A549 (cell line): Measurements from ENCODE around the gene CEP19. TPM values are rescaled to one million over a fixed set of nuclear protein-coding genes. Genes with fewer than 3 reads are reported as not detected.

Source experiments
- ATAC-seq, 2 experiments: fragments of 200-7000 bp in 1 of 2; fragments of >200 bp in 1 of 2; cut with Nextera tagmentation in 1 of 2; cut with Tn5 transposase in 1 of 2; 3 replicates each; pipeline versions ENCODE4 v1.8.0 to v1.9.1; 2018 to 2020; ENCODE audit warnings: mild to moderate bottlenecking in 1 of 2, moderate library complexity in 1 of 2
- CTCF ChIA-PET: fragments of 300-600 bp; sonication (Branson Sonifier 250); formaldehyde crosslinking; extraction: SDS; loops from one replicate; lab custom pipeline; 2021; ENCODE audit warnings: antibody characterized with exemption, inconsistent platforms; lab: Yijun Ruan, JAX
- POLR2A ChIA-PET: fragments of 350-600 bp; formaldehyde crosslinking; extraction: SDS; loops from one replicate; lab custom pipeline; 2021; ENCODE audit warnings: antibody characterized with exemption, inconsistent platforms; lab: Yijun Ruan, JAX
- DNase-seq, 2 experiments: peaks; one replicate each; pipeline versions ENCODE4 v3.0.0 to v3.0.0-alpha.2; 2011 to 2016; ENCODE audit warnings: low read depth in 1 of 2, low spot score in 1 of 2
- FAIRE-seq: peaks from 2 replicates; lab custom pipeline; 2011; peaks lifted over from hg19 to GRCh38; lab: Jason Lieb, UNC
- H3K27ac ChIP-seq, 2 experiments: fragments of >200 bp; sonication (Bioruptor Twin); formaldehyde crosslinking; 3 replicates each; pipeline ENCODE4 v1.5.1; 2016 to 2017
- H3K4me1 ChIP-seq: fragments of >200 bp; sonication (Bioruptor Twin); formaldehyde crosslinking; 3 replicates; pipeline ENCODE4 v1.6.1; 2016
- H3K4me2 ChIP-seq: fragments of >200 bp; sonication (Bioruptor Twin); formaldehyde crosslinking; 3 replicates; pipeline ENCODE4 v1.6.1; 2016
- H3K4me3 ChIP-seq: fragments of >200 bp; sonication (Bioruptor Twin); formaldehyde crosslinking; 3 replicates; pipeline ENCODE4 v1.5.1; 2016
- H3K9me3 ChIP-seq: fragments of >200 bp; sonication (Bioruptor Twin); formaldehyde crosslinking; 3 replicates; pipeline ENCODE4 v1.6.1; 2016
- ATOH8 ChIP-seq: fragments of 250-450 bp; sonication (Bioruptor Pico); IDR thresholded peaks from 2 replicates; pipeline ENCODE4 v1.5.0; 2020; ENCODE audit warnings: low read depth, mild to moderate bottlenecking, moderate library complexity
- BHLHE40 ChIP-seq: IDR thresholded peaks from 2 replicates; pipeline ENCODE4 v1.6.1; 2012; ENCODE audit warnings: low read depth, low read length, inconsistent platforms
- CBX8 ChIP-seq: fragments of 200-600 bp; sonication (generic); IDR thresholded peaks from 2 replicates; pipeline ENCODE4 v1.6.1; 2016
- EHMT2 ChIP-seq: fragments of 200-600 bp; sonication (generic); IDR thresholded peaks from 2 replicates; pipeline ENCODE4 v1.6.1; 2016; ENCODE audit warnings: antibody characterized with exemption, low read depth, mild to moderate bottlenecking, moderate library complexity
- ELK1 ChIP-seq: fragments of 150-350 bp; IDR thresholded peaks from 2 replicates; pipeline ENCODE4 v1.6.1; 2014; ENCODE audit warnings: low read depth, mild to moderate bottlenecking, low read length
- EP300 ChIP-seq, 2 experiments: fragments of >200 bp; sonication (Bioruptor Twin); formaldehyde crosslinking; IDR thresholded peaks; 2 replicates in 1 of 2; 3 replicates in 1 of 2; pipeline ENCODE4 v1.6.1; 2016 to 2017
- ESRRA ChIP-seq: fragments of 150-350 bp; IDR thresholded peaks from 2 replicates; pipeline ENCODE4 v1.6.1; 2014; ENCODE audit warnings: mild to moderate bottlenecking, low read length, borderline replicate concordance
- FOSL2 ChIP-seq, 2 experiments: fragments of 450-650 bp in 1 of 2; fragments of >200 bp in 1 of 2; sonication (Bioruptor Twin) in 1 of 2; formaldehyde crosslinking; IDR thresholded peaks; 2 replicates each; pipeline versions ENCODE4 v1.5.0 to v1.6.1; 2016 to 2020; ENCODE audit warnings: mild to moderate bottlenecking in 1 of 2, moderate library complexity in 1 of 2
- FOXS1 ChIP-seq: fragments of 250-450 bp; sonication (Bioruptor Pico); IDR thresholded peaks from 2 replicates; pipeline ENCODE4 v1.5.0; 2020; ENCODE audit warnings: mild to moderate bottlenecking, moderate library complexity
- HES2 ChIP-seq: fragments of >200 bp; sonication (Bioruptor Twin); formaldehyde crosslinking; IDR thresholded peaks from 2 replicates; pipeline ENCODE4 v1.6.1; 2016
- HOXB13 ChIP-seq: fragments of 250-450 bp; sonication (Bioruptor Pico); IDR thresholded peaks from 2 replicates; pipeline ENCODE4 v1.5.0; 2020; ENCODE audit warnings: low read depth, mild to moderate bottlenecking, moderate library complexity
- HOXB5 ChIP-seq: fragments of 250-450 bp; sonication (Bioruptor Pico); IDR thresholded peaks from 2 replicates; pipeline ENCODE4 v1.5.0; 2020; ENCODE audit warnings: mild to moderate bottlenecking, moderate library complexity
- JUNB ChIP-seq: fragments of >200 bp; sonication (Bioruptor Twin); formaldehyde crosslinking; IDR thresholded peaks from 2 replicates; pipeline ENCODE4 v1.6.1; 2016
- KDM5A ChIP-seq: fragments of 200-600 bp; sonication (generic); IDR thresholded peaks from 2 replicates; pipeline ENCODE4 v1.6.1; 2016; ENCODE audit warnings: antibody characterized with exemption, mild to moderate bottlenecking
- MAZ ChIP-seq: fragments of 150-350 bp; IDR thresholded peaks from 2 replicates; pipeline ENCODE4 v1.6.1; 2014; ENCODE audit warnings: antibody characterized with exemption, low read depth, low read length, borderline replicate concordance
- NPAS2 ChIP-seq: fragments of 250-450 bp; sonication (Bioruptor Pico); IDR thresholded peaks from 2 replicates; pipeline ENCODE4 v1.8.0; 2022; ENCODE audit warnings: mild to moderate bottlenecking, moderate library complexity, borderline replicate concordance
- NR3C1 ChIP-seq: fragments of >200 bp; sonication (Bioruptor Twin); formaldehyde crosslinking; IDR thresholded peaks from 3 replicates; pipeline ENCODE4 v1.6.1; 2017
- POLR2A ChIP-seq: IDR thresholded peaks from 2 replicates; pipeline ENCODE4 v1.6.1; 2012; ENCODE audit warnings: mild to moderate bottlenecking, low read length
- RCOR1 ChIP-seq: fragments of 150-350 bp; IDR thresholded peaks from 2 replicates; pipeline ENCODE4 v1.6.1; 2014; ENCODE audit warnings: antibody characterized with exemption, low read length, low read depth
- REST ChIP-seq: fragments of 200-600 bp; sonication (generic); IDR thresholded peaks from 2 replicates; pipeline ENCODE4 v1.6.1; 2016; ENCODE audit warnings: antibody characterized with exemption, mild to moderate bottlenecking, moderate library complexity
- RFX5 ChIP-seq: fragments of 450-650 bp; IDR thresholded peaks from 2 replicates; pipeline ENCODE4 v1.7.1; 2014; ENCODE audit warnings: antibody characterized with exemption, mild to moderate bottlenecking, moderate library complexity
- SMC3 ChIP-seq: fragments of >200 bp; sonication (Bioruptor Twin); formaldehyde crosslinking; IDR thresholded peaks from 3 replicates; pipeline ENCODE4 v1.6.1; 2018; ENCODE audit warnings: inconsistent platforms
- TFCP2L1 ChIP-seq: fragments of 250-450 bp; sonication (Bioruptor Pico); IDR thresholded peaks from 2 replicates; pipeline ENCODE4 v1.5.0; 2021; ENCODE audit warnings: mild to moderate bottlenecking
- ZNF302 ChIP-seq: fragments of 250-450 bp; sonication (Bioruptor Pico); IDR thresholded peaks from 2 replicates; pipeline ENCODE4 v1.9.0; 2021; ENCODE audit warnings: inconsistent platforms, mild to moderate bottlenecking, moderate library complexity
- ZSCAN20 ChIP-seq: fragments of 250-450 bp; sonication (Bioruptor Pico); IDR thresholded peaks from 2 replicates; pipeline ENCODE4 v1.8.0; 2022; ENCODE audit warnings: mild to moderate bottlenecking, moderate library complexity
- WGBS: methylation state at CpG from one replicate; pipeline ENCODE4 v1.1.6; 2017; ENCODE audit errors: missing lambda C conversion rate; 5-methylcytosine and 5-hydroxymethylcytosine counted together
- polyA plus RNA-seq, 4 experiments: library from polyadenylated mRNA; depleted of rRNA in 3 of 4; stranded (reverse); fragments of >200 nt; fragmentation: RNase III in 1 of 4; extraction: RNeasy Plus Mini Kit Qiagen cat#74134 plus additional on column Dnase treatment in 1 of 4; gene quantifications; 2 replicates in 3 of 4; 3 replicates in 1 of 4; pipeline ENCODE4 v1.2.3, GENCODE V29; 2011 to 2017

The CEP19 gene
- polyA plus RNA-seq, 2 of the 4 experiments (the other 2 are of a cell fraction): 4.5 to 5.3 TPM

- TF ChIP-seq REST (no peak), HES2 (no peak), ESRRA (no peak), MAZ (no peak), JUNB (no peak), RCOR1 (no peak), HOXB5 (CRISPR knock-in tag) (no peak), FOXS1 (CRISPR knock-in tag) (no peak)
These were observed at the start of gene CEP19, which contains the start of gene PIGX (continued) for GRCh38 chr3:196711838-196712513.

GRCh38 chr3:196757876-196758739, 46.1 kb upstream of the CEP19 start:
- peaks cover 15% of the 10 kb centered on the region for H3K4me1 ChIP-seq
- peak; percentile 19 to 44 for DNase-seq
- H3K4me3 ChIP-seq: no peak overlapping the region
- no peak for TF ChIP-seq FOSL2 (IDR thresholded peaks at IDR 0.05)
- TF ChIP-seq FOSL2 (CRISPR knock-in tag; IDR thresholded peaks at IDR 0.05): peak; percentile 77
- TF ChIP-seq POLR2A: no peak
- WGBS: 85% methylated on average over 9 of the region's 9 CpGs
- H3K4me2 ChIP-seq: peak overlapping the region; percentile 27; the same call in 1 of the 3 replicates
- FAIRE-seq: no peak
- peak; percentile 71 to 73; a peak in 5 of 6 replicates for ATAC-seq
- peaks cover 13% of the 10 kb centered on the region for H3K9me3 ChIP-seq
- ChIA-PET POLR2A (no interaction called here), CTCF (interaction anchor here (0.5 kb wide), 1 partner anchor 24 kb away, joined by 3 read pairs; no protein-coding TSS in a partner anchor)
- H3K27ac ChIP-seq: no peak overlapping the region; a peak in 1 of 6 replicates

- no peak for ATAC-seq
- POLR2A ChIA-PET: no interaction called here
- Histone ChIP-seq H3K4me3 (no peak overlapping the region), H3K4me2 (no peak overlapping the region)
- FAIRE-seq: no peak
- CTCF ChIA-PET: no interaction called here
- TF ChIP-seq KDM5A (no peak), SMC3 (no peak), EP300 (IDR thresholded peaks at IDR 0.05) (no peak), JUNB (no peak), HOXB13 (CRISPR knock-in tag) (no peak), NPAS2 (no peak), CBX8 (no peak), RFX5 (no peak), TFCP2L1 (CRISPR knock-in tag) (no peak), ELK1 (no peak), ATOH8 (CRISPR knock-in tag) (no peak), MAZ (no peak), EHMT2 (no peak), NR3C1 (no peak), ZNF302 (CRISPR knock-in tag) (no peak), ZSCAN20 (CRISPR knock-in tag) (no peak), BHLHE40 (no peak)
- TF ChIP-seq, all 56 proteins: peak for 0
- Histone ChIP-seq H3K9me3 (peaks cover 13% of the 10 kb centered on the region), H3K4me1 (peaks cover 12% of the 10 kb centered on the region), H3K27ac (no peak overlapping the region)
- WGBS: 87% methylated on average over 4 of the region's 4 CpGs
- no peak for DNase-seq
These were observed 44.7 kb upstream of the CEP19 start for GRCh38 chr3:196756732-196757131.
